Measurements from ENCODE around the gene ARL6IP4. TPM values are rescaled to one million over a fixed set of nuclear protein-coding genes. Genes with fewer than 3 reads are reported as not detected.

Gene ARL6IP4
- total RNA-seq, 1 donor: 110 TPM

- no peak overlapping the region for H3K4me3 ChIP-seq (ENCODE audit: low read depth, low read length)
- no peak for TF ChIP-seq CTCF (IDR thresholded peaks at IDR 0.05; ENCODE audit: insufficient read depth, low read length)
- no peak for DNase-seq (ENCODE audit: low read depth)
Observed at GRCh38 chr12:123001464-123001863, 21.0 kb downstream of the ARL6IP4 start.

- no peak for TF ChIP-seq CTCF (IDR thresholded peaks at IDR 0.05; ENCODE audit: insufficient read depth, low read length)
- DNase-seq (ENCODE audit: low read depth): no peak
- H3K4me3 ChIP-seq (ENCODE audit: low read depth, low read length): no peak overlapping the region
Observed at GRCh38 chr12:123003257-123003656, 22.8 kb downstream of the ARL6IP4 start.

GRCh38 chr12:123004287-123004686, 23.8 kb downstream of the ARL6IP4 start:
- H3K4me3 ChIP-seq (ENCODE audit: low read depth, low read length): no peak overlapping the region
- no peak for DNase-seq (ENCODE audit: low read depth)
- TF ChIP-seq CTCF (IDR thresholded peaks at IDR 0.05; ENCODE audit: insufficient read depth, low read length): no peak

- no peak for TF ChIP-seq CTCF (IDR thresholded peaks at IDR 0.05; ENCODE audit: insufficient read depth, low read length)
- H3K4me3 ChIP-seq (ENCODE audit: low read depth, low read length): no peak overlapping the region
- DNase-seq (ENCODE audit: low read depth): no peak
Observed at GRCh38 chr12:123005081-123005626, 24.7 kb downstream of the ARL6IP4 start.

- peak; percentile 35 for DNase-seq (ENCODE audit: low read depth)
- no peak for TF ChIP-seq CTCF (IDR thresholded peaks at IDR 0.05; ENCODE audit: insufficient read depth, low read length)
- H3K4me3 ChIP-seq (ENCODE audit: low read depth, low read length): no peak overlapping the region
Observed at GRCh38 chr12:123006977-123007376, 26.5 kb downstream of the ARL6IP4 start.

GRCh38 chr12:123010110-123010509, 29.6 kb downstream of the ARL6IP4 start:
- no peak for DNase-seq (ENCODE audit: low read depth)
- no peak for TF ChIP-seq CTCF (IDR thresholded peaks at IDR 0.05; ENCODE audit: insufficient read depth, low read length)
- no peak overlapping the region for H3K4me3 ChIP-seq (ENCODE audit: low read depth, low read length)

GRCh38 chr12:123010681-123011080, 30.2 kb downstream of the ARL6IP4 start:
- H3K4me3 ChIP-seq (ENCODE audit: low read depth, low read length): no peak overlapping the region
- TF ChIP-seq CTCF (IDR thresholded peaks at IDR 0.05; ENCODE audit: insufficient read depth, low read length): no peak
- DNase-seq (ENCODE audit: low read depth): no peak
